GM12878 (cell line): Measurements from ENCODE around the gene NT5C3B. TPM values are rescaled to one million over a fixed set of nuclear protein-coding genes. Genes with fewer than 3 reads are reported as not detected.

Experiments
- ATAC-seq: fragments of 200-7000 bp; cut with Tn5 transposase; 3 replicates; pipeline ENCODE4 v1.9.1; 2020; ENCODE audit warnings: mild to moderate bottlenecking, moderate library complexity
- BruUV-seq: library from RNA; stranded (reverse); fragments of 400-500 nt; replicated peaks from 2 replicates; lab custom pipeline; 2021; lab: Mats Ljungman, UMichigan
- CTCF ChIA-PET: fragments of 300-600 bp; sonication (Branson Sonifier 250); formaldehyde crosslinking; extraction: SDS; loops from one replicate; lab custom pipeline; 2021; ENCODE audit warnings: inconsistent platforms; lab: Yijun Ruan, JAX
- POLR2A ChIA-PET: fragments of 350-600 bp; formaldehyde crosslinking; extraction: SDS; loops from one replicate; lab custom pipeline; 2021; ENCODE audit warnings: inconsistent platforms; lab: Charles Lee
- RAD21 ChIA-PET: fragments of 300-600 bp; sonication (Branson Sonifier 250); formaldehyde crosslinking; loops from one replicate; lab custom pipeline; 2023; ENCODE audit warnings: antibody characterized with exemption; ENCODE audit not compliant: unreplicated experiment; lab: Charles Lee
- SMC1A ChIA-PET: fragments of 300-600 bp; sonication (Branson Sonifier 250); formaldehyde crosslinking; loops from one replicate; lab custom pipeline; 2023; ENCODE audit not compliant: unreplicated experiment, uncharacterized antibody; lab: Charles Lee
- DNase-seq: peaks from one replicate; pipeline ENCODE4 v3.0.0-alpha.2; 2011; ENCODE audit warnings: low read depth, low spot score
- FAIRE-seq: peaks from 3 replicates; lab custom pipeline; 2011; peaks lifted over from hg19 to GRCh38; lab: Jason Lieb, UNC
- H2AFZ ChIP-seq: 2 replicates; pipeline ENCODE4 v1.6.0; 2011; ENCODE audit warnings: low read depth, low read length, control low read depth; ENCODE audit not compliant: control insufficient read depth
- H3K27ac ChIP-seq: 2 replicates; pipeline ENCODE4 v1.5.1; 2011; ENCODE audit warnings: control low read depth; ENCODE audit not compliant: control insufficient read depth, insufficient read depth
- H3K27me3 ChIP-seq, 2 experiments: replicated peaks in 1 of 2; 2 replicates each; pipeline versions ENCODE4 v1.6.0 to v1.6.1; 2011; ENCODE audit warnings: low read length in 1 of 2; ENCODE audit not compliant: control insufficient read depth in 2 of 2, insufficient read depth in 2 of 2
- H3K36me3 ChIP-seq, 2 experiments: 2 replicates each; pipeline ENCODE4 v1.5.1; 2011; ENCODE audit warnings: low read length in 1 of 2; ENCODE audit not compliant: control insufficient read depth in 2 of 2, insufficient read depth in 2 of 2
- H3K4me1 ChIP-seq: 2 replicates; pipeline ENCODE4 v1.6.1; 2011; ENCODE audit warnings: mild to moderate bottlenecking, low read length, moderate library complexity, mixed read lengths; ENCODE audit not compliant: control insufficient read depth, insufficient read depth
- H3K4me2 ChIP-seq: 2 replicates; pipeline ENCODE4 v1.6.0; 2011; ENCODE audit warnings: control low read depth; ENCODE audit not compliant: control insufficient read depth, insufficient read depth
- H3K4me3 ChIP-seq: fragments of 200-600 bp; sonication (generic); 2 replicates; pipeline ENCODE4 v1.5.1; 2016
- H3K79me2 ChIP-seq: 2 replicates; pipeline ENCODE4 v1.6.0; 2011; ENCODE audit warnings: low read length; ENCODE audit not compliant: control insufficient read depth, insufficient read depth
- H3K9ac ChIP-seq: 2 replicates; pipeline ENCODE4 v1.8.0; 2011; ENCODE audit warnings: low read length, control low read depth, mixed read lengths; ENCODE audit not compliant: control insufficient read depth, insufficient read depth
- H3K9me3 ChIP-seq: replicated peaks from 3 replicates; pipeline ENCODE4 v1.5.1; 2011; ENCODE audit warnings: mild to moderate bottlenecking, low read length; ENCODE audit not compliant: control insufficient read depth, insufficient read depth
- H4K20me1 ChIP-seq: 2 replicates; pipeline ENCODE4 v1.6.0; 2011; ENCODE audit not compliant: control insufficient read depth, insufficient read depth
- ATF2 ChIP-seq: IDR thresholded peaks from 2 replicates; pipeline ENCODE4 v1.6.1; 2012; ENCODE audit warnings: low read length, inconsistent platforms
- CBX3 ChIP-seq: fragments of 200-600 bp; sonication (generic); IDR thresholded peaks from 2 replicates; pipeline ENCODE4 v1.6.1; 2016; ENCODE audit warnings: low read depth, borderline replicate concordance
- CUX1 ChIP-seq: IDR thresholded peaks from 2 replicates; pipeline ENCODE4 v1.6.1; 2012; ENCODE audit warnings: improper control_type of control experiment, low read depth, low read length; ENCODE audit not compliant: insufficient replicate concordance
- ESRRA ChIP-seq: IDR thresholded peaks from 2 replicates; pipeline ENCODE4 v1.6.1; 2012; ENCODE audit warnings: mild to moderate bottlenecking, low read length, improper control_type of control experiment
- HDAC2 ChIP-seq: fragments of 200-600 bp; sonication (generic); IDR thresholded peaks from 2 replicates; pipeline ENCODE4 v1.6.1; 2017
- IKZF1 ChIP-seq: fragments of 450-650 bp; conservative IDR thresholded peaks from 2 replicates; pipeline ENCODE4 v1.6.1; 2017; ENCODE audit warnings: antibody characterized with exemption, mild to moderate bottlenecking
- MAX ChIP-seq: IDR thresholded peaks from 2 replicates; pipeline ENCODE4 v1.6.1; 2012; ENCODE audit warnings: low read depth, low read length, improper control_type of control experiment
- RB1 ChIP-seq: fragments of 450-650 bp; formaldehyde crosslinking; IDR thresholded peaks from 2 replicates; pipeline ENCODE4 v1.6.1; 2017; ENCODE audit warnings: mild to moderate bottlenecking, borderline replicate concordance
- YY1 ChIP-seq: IDR thresholded peaks from 2 replicates; pipeline ENCODE4 v1.6.1; 2011; ENCODE audit warnings: low read depth, mild to moderate bottlenecking, low read length
- ZBTB4 ChIP-seq: fragments of 450-650 bp; formaldehyde crosslinking; IDR thresholded peaks from 2 replicates; pipeline ENCODE4 v1.4.0; 2022; ENCODE audit warnings: mild to moderate bottlenecking, moderate library complexity
- ZNF274 ChIP-seq: IDR thresholded peaks from one replicate; pipeline ENCODE4 v1.8.0; 2011; ENCODE audit not compliant: insufficient read length, insufficient read depth
- ZNF622 ChIP-seq: fragments of 450-650 bp; IDR thresholded peaks from 2 replicates; pipeline ENCODE4 v1.6.1; 2017; ENCODE audit warnings: mild to moderate bottlenecking, inconsistent platforms
- WGBS: methylation state at CpG from one replicate; pipeline ENCODE4 v1.1.6; 2016; ENCODE audit warnings: low lambda C conversion rate; ENCODE audit not compliant: insufficient replicate concordance, insufficient coverage; ENCODE audit errors: missing lambda C conversion rate; 5-methylcytosine and 5-hydroxymethylcytosine counted together
- in situ Hi-C: fragments of 300-500 bp; cut with MboI; formaldehyde crosslinking; loops from 9 replicates; pipeline ENCODE4 v1.14.3; 2018; ENCODE audit warnings: mixed read lengths
- intact Hi-C: fragments of 100-400 bp; cut with micrococcal nuclease; formaldehyde crosslinking; loops from one replicate; pipeline ENCODE4 v1.14.2; 2022; ENCODE audit not compliant: unreplicated experiment
- polyA plus RNA-seq, 11 experiments: library from polyadenylated mRNA; depleted of rRNA in 4 of 11; unstranded in 6 of 11; stranded (reverse) in 5 of 11; fragments of >200 nt; fragmentation: Nextera tagmentation in 4 of 11; fragmentation: Illumina TruSeq in 1 of 11; extraction: Ambion mirVana in 4 of 11; extraction: Trizol in 1 of 11; gene quantifications; 1 replicate in 1 of 11; 2 replicates in 10 of 11; pipeline versions ENCODE4 v1.2.1 to v1.2.3, GENCODE V29; 2011 to 2016; ENCODE audit warnings: inconsistent platforms in 2 of 11, missing spikeins in 2 of 11, low read depth in 1 of 11
- total RNA-seq, 4 experiments: library from RNA; depleted of rRNA in 3 of 4; stranded (reverse); fragments of >200 nt in 3 of 4; fragmentation: Illumina TruSeq in 1 of 4; extraction: Trizol in 1 of 4; gene quantifications; 2 replicates each; pipeline versions ENCODE4 v1.2.1 to v1.2.3, GENCODE V29; 2013 to 2021
- TF ChIP-seq, protein P1 (sequence below): IDR thresholded peaks from 2 replicates; pipeline ENCODE4 v1.6.1; 2012; ENCODE audit warnings: low read depth, low read length, improper control_type of control experiment

NT5C3B gene
- total and polyA plus RNA-seq, 10 of the 15 experiments (the other 5 are each of a cell fraction or from before 2014, with no cell fraction given): 0.52 to 64.6 (median 41.0) TPM

- intact Hi-C loops: no loop called here
- WGBS: 81% methylated on average over 4 of the region's 4 CpGs
- Histone ChIP-seq H3K9ac (no peak overlapping the region), H3K4me2 (no peak overlapping the region), H3K27ac (no peak overlapping the region), H4K20me1 (no peaks in the 10 kb centered on the region), H3K9me3 (no peaks in the 10 kb centered on the region), H3K27me3 (no peaks in the 10 kb centered on the region), H3K79me2 (peaks cover 19% of the 10 kb centered on the region), H2AFZ (no peak overlapping the region), H3K4me1 (peaks cover 8% of the 10 kb centered on the region; the same call in 1 of the 2 replicates), H3K36me3 (peaks cover 5 to 7% of the 10 kb centered on the region in 2 experiments), H3K4me3 (no peak overlapping the region)
- ChIA-PET CTCF (interaction anchor here (1.2 to 2.7 kb wide), 4 partner anchors 15 to 159 kb away, joined by 3 to 18 read pairs (median 4); partner anchors contain the start of gene KLHL11), SMC1A (interaction anchor here (1.3 to 5.2 kb wide), 4 partner anchors 11 to 81 kb away, joined by 3 to 33 read pairs (median 8); partner anchors contain the start of genes KLHL10, KLHL11, ODAD4 and P3H4), POLR2A (interaction anchor here (1.0 to 1.4 kb wide), 3 partner anchors 10 to 82 kb away, joined by 3 to 5 read pairs (median 4); partner anchors contain the start of gene ODAD4), RAD21 (interaction anchor here (1.0 to 2.1 kb wide), 6 partner anchors 11 to 77 kb away, joined by 3 to 15 read pairs (median 5); partner anchors contain the start of genes KLHL10, KLHL11 and P3H4)
- in situ Hi-C loops: no loop called here
- BruUV-seq: no TSS peak
- ATAC-seq: no peak; the same call in 2 of the 3 replicates
- no peak for FAIRE-seq
- DNase-seq: no peak
- TF ChIP-seq, protein P1, sequence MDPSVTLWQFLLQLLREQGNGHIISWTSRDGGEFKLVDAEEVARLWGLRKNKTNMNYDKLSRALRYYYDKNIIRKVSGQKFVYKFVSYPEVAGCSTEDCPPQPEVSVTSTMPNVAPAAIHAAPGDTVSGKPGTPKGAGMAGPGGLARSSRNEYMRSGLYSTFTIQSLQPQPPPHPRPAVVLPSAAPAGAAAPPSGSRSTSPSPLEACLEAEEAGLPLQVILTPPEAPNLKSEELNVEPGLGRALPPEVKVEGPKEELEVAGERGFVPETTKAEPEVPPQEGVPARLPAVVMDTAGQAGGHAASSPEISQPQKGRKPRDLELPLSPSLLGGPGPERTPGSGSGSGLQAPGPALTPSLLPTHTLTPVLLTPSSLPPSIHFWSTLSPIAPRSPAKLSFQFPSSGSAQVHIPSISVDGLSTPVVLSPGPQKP: no peak
- TF ChIP-seq ZBTB4 (CRISPR knock-in tag) (no peak), CUX1 (no peak), HDAC2 (no peak), ZNF622 (no peak), IKZF1 (no peak), ESRRA (no peak), YY1 (no peak), MAX (no peak), ATF2 (no peak), CBX3 (no peak), ZNF274 (no peak), RB1 (no peak)
Measured at GRCh38 chr17:41848788-41849187, 12.8 kb upstream of the NT5C3B start.
